Measurements from ENCODE around the gene OPN5.
"Not testable (repeated sequence)": the region's sequence is repeated elsewhere in the genome, so short reads cannot be mapped to it uniquely, and the experiment has no call there.

OPN5 gene, protein sequence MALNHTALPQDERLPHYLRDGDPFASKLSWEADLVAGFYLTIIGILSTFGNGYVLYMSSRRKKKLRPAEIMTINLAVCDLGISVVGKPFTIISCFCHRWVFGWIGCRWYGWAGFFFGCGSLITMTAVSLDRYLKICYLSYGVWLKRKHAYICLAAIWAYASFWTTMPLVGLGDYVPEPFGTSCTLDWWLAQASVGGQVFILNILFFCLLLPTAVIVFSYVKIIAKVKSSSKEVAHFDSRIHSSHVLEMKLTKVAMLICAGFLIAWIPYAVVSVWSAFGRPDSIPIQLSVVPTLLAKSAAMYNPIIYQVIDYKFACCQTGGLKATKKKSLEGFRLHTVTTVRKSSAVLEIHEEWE

GRCh38 chr6:47781732-47782131 lies at the start of gene OPN5:
TSS of gene OPN5 (plus strand) at chr6:47782032. CDS start at chr6:47782067, 35 bp downstream.
- DNase-seq = no peak

DNA sequence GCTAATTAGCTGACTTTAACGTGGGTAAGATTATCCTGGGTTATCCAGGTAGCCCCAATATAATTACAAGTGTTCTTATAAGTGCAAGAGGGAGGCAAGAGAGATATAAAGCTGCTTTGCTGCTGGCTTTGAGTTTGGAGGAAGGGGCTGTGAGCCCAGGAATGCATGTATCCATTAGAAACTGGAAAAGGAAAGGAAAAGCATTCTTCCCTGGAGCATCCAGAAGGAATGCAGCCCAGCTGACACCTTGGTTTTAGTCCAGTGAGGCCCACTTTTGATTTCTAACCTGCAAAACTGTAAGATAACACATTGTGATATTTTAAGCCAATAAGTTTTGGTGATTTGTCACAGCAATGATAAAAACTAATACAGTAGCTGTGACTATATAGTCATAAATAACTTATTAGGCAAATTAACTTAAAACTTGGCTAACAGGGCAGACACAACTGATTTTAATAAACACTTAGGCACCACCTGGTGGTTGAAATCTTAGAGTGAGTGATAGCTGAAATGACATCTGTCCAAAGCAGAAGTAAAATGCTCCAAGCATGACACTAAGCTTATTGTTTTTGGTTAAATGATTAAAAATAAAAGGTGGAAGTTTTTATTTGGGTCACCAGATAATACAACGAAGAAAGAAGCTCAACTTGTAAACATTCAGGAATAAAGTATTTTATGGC lies 47.8 kb upstream of the OPN5 start:
- DNase-seq = peak in 1 of 2 donors; percentile 8

GRCh38 chr6:47734831-47735481 lies 46.9 kb upstream of the OPN5 start:
- DNase-seq = no peak

- DNase-seq = no peak
Observed at GRCh38 chr6:47736083-47736700, 45.6 kb upstream of the OPN5 start.

DNA sequence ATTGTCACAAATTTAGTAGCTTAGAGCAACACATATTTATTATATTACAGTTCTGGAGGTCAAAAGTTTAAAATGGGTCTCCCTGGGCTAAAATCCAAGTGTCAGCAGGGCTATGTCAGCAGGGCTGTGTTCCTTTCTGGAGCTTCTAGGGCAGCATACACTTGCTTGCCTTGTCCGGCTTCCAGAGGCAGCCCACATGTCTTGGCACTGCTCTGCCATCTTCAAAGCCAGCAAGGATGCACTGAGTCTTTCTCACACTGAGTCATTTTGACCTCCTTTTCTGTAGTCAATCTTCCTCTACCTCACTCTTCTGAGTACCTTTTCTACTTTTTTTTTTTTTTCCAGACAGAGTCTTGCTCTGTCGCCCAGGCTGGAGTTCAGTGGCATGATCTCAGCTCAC lies 44.4 kb upstream of the OPN5 start:
- no peak for DNase-seq

GRCh38 chr6:47740714-47741113 lies 41.1 kb upstream of the OPN5 start:
- no peak for DNase-seq

- no peak for DNase-seq
Observed at GRCh38 chr6:47741807-47742206, 40.0 kb upstream of the OPN5 start.

- DNase-seq = no peak
Observed at GRCh38 chr6:47743744-47744143, 38.1 kb upstream of the OPN5 start.

GRCh38 chr6:47745269-47745668 lies 36.6 kb upstream of the OPN5 start:
- DNase-seq = not testable (repeated sequence)

DNA sequence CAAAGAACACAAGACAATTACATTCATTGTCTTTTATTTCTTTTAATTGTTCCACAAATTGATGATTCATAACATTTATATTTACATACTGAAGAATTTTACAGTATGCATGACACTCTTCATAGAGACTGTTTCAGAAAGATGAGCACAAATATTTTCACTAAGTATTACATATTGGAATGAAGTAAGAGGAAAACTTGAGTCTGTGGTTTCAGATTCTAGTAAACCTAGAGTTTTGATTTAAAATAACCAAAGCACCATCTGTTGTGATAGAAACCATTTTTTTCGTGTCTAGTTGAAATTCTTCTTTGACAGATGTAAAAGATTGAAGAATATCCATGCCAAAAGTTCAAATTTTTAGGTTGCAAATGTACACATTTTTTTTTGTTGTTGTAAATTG lies 32.1 kb upstream of the OPN5 start:
- DNase-seq = no peak

GRCh38 chr6:47752801-47753200 lies 29.0 kb upstream of the OPN5 start:
- DNase-seq = no peak

GRCh38 chr6:47759364-47759763 lies 22.5 kb upstream of the OPN5 start:
- DNase-seq = no peak

DNA sequence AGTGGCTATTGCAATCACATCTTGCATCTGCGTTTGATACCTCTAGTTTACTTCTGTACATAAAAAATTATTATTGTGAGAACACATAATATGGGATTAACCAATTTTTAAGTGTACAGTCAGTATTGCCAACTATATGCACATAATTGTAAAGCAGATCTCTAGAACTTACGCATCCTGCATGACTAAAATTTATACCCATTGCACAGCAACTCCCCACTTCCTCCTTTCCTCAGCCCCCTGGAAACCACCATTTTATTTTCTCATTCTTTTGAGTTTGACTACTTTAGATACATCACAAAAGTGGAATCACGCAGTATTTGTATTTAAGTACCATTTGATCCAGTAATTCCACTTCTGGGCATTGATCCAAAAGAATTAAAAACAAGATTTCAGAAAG lies 19.3 kb upstream of the OPN5 start:
- DNase-seq = no peak

GRCh38 chr6:47766445-47766844 lies 15.4 kb upstream of the OPN5 start:
- DNase-seq = no peak

- no peak for DNase-seq
Observed at GRCh38 chr6:47767102-47767501, 14.7 kb upstream of the OPN5 start.

DNA sequence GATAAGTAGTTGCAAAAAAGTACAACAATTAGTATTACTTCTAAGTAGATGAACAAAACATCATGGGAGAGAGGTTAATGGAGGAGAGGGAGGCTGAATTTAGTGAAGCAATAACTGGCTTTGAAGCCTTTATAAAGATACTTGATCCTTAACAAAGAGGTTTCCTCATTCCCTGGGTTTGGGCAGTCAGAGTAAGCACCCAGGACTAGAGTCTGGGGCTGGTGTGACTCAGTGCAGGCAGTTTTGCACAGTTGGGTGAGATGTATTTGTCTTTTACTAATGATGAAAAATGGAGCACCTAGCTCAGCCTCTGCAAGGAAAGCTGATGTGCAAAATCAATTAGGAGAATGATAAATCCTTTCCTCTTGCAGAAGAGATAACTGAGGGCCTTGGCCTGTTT lies 11.8 kb upstream of the OPN5 start:
- DNase-seq = no peak

DNA sequence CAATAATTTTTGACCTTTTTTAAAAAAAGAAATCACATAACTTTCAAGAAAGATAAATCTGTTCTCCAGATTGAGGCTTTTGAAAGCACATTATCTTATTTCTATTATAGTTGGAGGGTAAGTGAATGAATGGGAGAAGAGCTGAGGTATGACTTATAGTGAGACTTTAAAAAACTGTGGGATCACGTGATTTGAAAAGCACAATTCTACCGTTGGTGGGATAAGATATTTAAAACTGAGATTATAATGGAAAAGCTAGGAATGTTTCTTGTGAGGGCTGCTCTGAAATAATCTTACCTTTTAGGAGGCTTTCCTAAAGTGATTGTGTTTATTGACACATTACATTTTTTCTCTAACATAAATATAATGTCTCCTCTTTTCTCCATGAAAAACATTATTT lies 9.5 kb upstream of the OPN5 start:
- no peak for DNase-seq

- no peak for DNase-seq
Observed at GRCh38 chr6:47773005-47773404, 8.8 kb upstream of the OPN5 start.

DNA sequence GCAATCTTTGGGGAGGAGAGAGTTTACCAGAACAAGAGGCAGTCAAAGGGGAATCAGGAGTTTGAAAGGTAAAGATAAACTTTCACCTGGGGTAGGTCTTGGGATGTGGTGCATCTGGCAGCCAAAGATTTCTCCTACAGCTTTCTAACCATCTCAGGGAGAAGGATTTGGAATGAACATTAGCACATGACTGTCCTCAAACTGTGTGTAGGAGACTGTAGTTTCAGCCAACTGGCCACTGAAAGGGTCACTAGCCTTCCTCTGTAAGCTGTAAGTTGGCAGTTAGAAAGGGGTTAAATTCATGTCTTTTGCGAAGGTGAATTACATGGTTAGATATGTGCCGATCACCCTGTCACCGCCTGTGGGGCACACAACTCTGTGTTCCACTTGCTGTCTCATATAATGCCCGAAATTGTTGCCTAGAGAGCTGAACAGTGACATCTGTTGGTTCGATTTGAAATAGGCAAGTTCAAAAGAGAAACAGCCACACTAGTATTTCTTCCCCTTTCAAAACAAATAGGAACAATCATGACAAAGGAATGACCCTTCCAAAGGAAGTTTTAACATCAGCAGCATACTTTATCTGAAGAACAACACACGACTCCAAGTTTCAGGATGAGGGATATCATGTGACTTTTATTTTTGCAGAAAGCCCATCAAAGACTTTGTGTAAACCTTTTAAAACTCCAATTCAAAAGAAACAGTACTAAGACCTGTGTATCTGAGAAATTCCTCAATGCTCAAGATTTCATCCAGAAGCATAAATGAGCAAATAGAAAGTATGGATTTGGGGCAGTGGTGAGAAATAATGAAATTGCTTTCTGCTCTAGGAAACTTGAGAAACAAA lies 1.1 kb upstream of the OPN5 start:
- DNase-seq = peak in 1 of 2 donors; percentile 47

- no peak for DNase-seq
Observed at GRCh38 chr6:47785182-47785581, 3.4 kb downstream of the OPN5 start.

DNA sequence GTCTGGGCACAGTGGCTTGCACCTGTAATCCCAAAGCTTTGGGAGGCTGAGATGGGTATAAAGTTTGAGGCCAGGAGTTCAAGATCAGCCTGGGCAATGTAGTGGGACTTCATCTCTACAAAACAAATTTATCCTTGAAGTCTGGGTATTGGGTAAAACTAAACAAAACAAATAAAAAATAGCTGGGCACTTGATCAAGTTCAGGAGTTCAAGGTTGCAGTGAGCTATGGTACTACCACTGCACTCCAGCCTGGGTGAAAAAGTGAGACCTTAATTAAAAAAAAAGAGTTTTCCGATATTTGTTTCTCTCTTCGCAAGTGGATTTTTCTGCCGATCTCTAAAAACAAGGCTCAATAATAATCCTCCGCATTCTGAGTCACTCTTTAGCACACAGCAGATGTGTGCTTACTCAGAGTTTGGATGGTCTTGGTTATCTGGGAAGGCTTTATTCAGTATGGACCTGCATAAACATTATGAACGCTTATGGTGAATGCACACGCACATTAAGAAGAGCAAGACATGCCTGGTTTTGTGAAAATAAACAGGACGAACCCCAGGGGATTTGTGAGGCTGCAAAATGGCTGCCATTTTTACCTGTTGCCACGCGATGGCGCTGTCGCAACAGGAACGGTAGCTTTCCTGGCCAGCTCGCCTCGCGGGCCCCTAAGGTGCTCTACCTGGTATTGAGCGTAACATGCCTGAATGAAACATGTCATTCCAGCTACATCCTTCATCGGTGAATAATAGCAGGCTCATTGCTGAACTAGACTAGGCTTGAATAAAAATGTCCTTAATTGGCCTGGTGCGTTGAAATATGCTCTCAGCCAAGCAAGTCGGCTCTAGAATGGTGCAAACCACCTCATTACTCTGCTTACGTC lies 6.0 kb downstream of the OPN5 start:
- DNase-seq = peak in 1 of 2 donors; percentile 5

DNA sequence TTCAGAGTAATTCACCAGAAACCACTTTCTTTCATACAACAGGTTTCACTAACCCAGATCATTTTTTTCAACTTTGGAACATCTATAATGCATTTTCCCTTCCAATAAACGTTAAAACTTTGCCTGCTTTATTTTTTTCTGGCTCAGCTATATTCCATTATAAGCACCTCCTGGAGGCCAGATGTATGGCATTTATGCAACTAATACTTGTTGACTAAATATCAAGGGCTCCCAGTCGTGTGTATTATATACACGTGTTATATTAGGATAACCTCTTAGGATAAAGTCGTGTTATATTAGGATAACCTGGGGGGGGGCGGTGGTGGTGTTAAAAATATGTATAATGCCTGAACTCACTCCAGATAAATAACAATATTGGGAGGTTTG lies 6.7 kb downstream of the OPN5 start:
- DNase-seq = no peak
